ENCODE data around the gene FBXL13.
"Not testable (repeated sequence)": the region's sequence is repeated elsewhere in the genome, so short reads cannot be mapped to it uniquely, and the experiment has no call there.

Gene FBXL13

DNA sequence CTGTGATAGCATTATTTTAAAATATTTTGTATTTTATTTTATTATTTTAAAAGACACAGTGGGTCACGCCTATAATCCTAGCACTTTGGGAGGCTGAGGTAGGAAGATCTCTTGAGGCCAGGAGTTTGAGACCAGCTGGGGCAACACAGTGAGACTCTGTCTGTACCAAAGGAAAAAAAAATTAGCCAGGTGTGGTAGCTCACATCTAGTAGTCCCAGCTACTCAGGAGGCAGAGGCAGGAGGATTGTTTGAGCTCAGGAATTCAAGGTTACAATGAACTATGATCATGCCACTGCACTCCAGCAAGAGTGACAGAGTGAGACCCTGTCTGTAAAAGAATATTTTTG is 37.1 kb downstream of the FBXL13 start:
- no peak overlapping the region for H3K27ac ChIP-seq (ENCODE audit: insufficient read depth, low read length, poor library complexity, severe bottlenecking)
- no peak for DNase-seq
- no peak overlapping the region for H3K4me3 ChIP-seq (ENCODE audit: insufficient read depth, low read depth, low read length, poor library complexity, severe bottlenecking)
- no peaks in the 10 kb centered on the region for H3K36me3 ChIP-seq (ENCODE audit: control insufficient read depth, insufficient read depth, low read length)
- no peaks in the 10 kb centered on the region for H3K9me3 ChIP-seq (ENCODE audit: control insufficient read depth, low read length)
- H3K4me1 ChIP-seq (ENCODE audit: control insufficient read depth, insufficient read depth, low read length, poor library complexity, severe bottlenecking): no peaks in the 10 kb centered on the region
- no peaks in the 10 kb centered on the region for H3K27me3 ChIP-seq (replicated peaks; ENCODE audit: control insufficient read depth, insufficient read depth, low read length, poor library complexity, severe bottlenecking)

DNA sequence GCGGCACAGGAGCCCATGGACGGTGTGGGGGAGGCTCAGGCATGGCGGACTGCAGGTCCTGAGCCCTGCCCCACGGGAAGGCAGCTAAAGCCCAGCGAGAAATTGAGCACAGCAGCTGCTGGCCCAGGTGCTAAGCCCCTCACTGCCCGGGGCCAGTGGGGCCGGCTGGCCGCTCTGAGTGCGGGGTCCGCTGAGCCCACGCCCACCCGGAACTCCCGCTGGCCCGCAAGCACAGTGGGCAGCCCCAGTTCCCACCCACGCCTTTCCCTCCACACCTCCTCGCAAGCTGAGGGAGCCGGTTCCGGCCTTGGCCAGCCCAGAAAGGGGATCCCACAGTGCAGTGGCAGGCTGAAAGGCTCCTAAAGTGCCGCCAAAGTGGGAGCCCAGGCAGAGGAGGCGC is 40.3 kb downstream of the FBXL13 start:
- H3K36me3 ChIP-seq (ENCODE audit: control insufficient read depth, insufficient read depth, low read length); DNase-seq; H3K4me1 ChIP-seq (ENCODE audit: control insufficient read depth, insufficient read depth, low read length, poor library complexity, severe bottlenecking); H3K27me3 ChIP-seq (replicated peaks; ENCODE audit: control insufficient read depth, insufficient read depth, low read length, poor library complexity, severe bottlenecking); H3K4me3 ChIP-seq (ENCODE audit: insufficient read depth, low read depth, low read length, poor library complexity, severe bottlenecking); H3K27ac ChIP-seq (ENCODE audit: insufficient read depth, low read length, poor library complexity, severe bottlenecking); H3K9me3 ChIP-seq (ENCODE audit: control insufficient read depth, low read length): not testable (repeated sequence)

DNA sequence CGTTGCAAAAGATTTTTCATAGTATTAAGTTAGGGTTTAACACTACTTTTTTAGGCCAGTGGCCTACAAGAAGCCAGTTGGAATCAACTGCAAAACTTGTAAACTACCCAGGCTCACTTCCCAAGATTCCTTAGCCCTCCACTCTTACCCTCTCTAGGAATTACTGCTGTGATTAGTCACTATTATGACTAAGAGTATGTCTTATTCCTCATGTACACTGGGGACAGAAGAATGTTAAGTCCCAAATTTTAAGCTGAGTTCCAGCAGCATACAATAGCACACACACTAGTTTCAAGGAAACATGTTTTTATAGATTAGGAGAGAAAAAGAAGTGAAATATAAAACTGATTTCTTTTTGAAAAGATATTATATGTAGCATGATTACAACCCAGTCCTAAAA is 42.8 kb downstream of the FBXL13 start:
- DNase-seq: no peak
- Histone ChIP-seq H3K27ac (ENCODE audit: insufficient read depth, low read length, poor library complexity, severe bottlenecking) (no peak overlapping the region), H3K9me3 (ENCODE audit: control insufficient read depth, low read length) (no peaks in the 10 kb centered on the region), H3K4me3 (ENCODE audit: insufficient read depth, low read depth, low read length, poor library complexity, severe bottlenecking) (no peak overlapping the region), H3K36me3 (ENCODE audit: control insufficient read depth, insufficient read depth, low read length) (no peaks in the 10 kb centered on the region), H3K4me1 (ENCODE audit: control insufficient read depth, insufficient read depth, low read length, poor library complexity, severe bottlenecking) (no peaks in the 10 kb centered on the region), H3K27me3 (replicated peaks; ENCODE audit: control insufficient read depth, insufficient read depth, low read length, poor library complexity, severe bottlenecking) (no peaks in the 10 kb centered on the region)

DNA sequence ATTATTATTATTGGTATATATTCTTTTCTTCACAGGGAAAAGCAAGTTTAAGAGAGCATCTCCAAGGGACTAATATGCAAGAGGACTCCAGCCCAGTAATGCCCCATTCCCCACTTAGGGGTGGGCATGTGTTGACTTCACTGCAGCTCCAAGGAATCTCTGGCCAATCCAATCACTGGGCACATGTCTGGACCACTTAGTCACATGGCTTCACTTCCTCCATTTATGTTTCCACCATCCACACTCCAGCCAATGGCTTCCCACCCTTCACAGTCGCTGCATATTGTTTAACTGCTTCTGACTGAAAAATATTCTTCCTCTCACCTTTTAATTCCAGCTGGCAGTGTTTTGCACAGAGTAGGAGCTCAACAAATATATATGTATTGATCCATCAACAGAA is 43.6 kb downstream of the FBXL13 start:
- Histone ChIP-seq H3K27me3 (replicated peaks; ENCODE audit: control insufficient read depth, insufficient read depth, low read length, poor library complexity, severe bottlenecking) (no peaks in the 10 kb centered on the region), H3K27ac (ENCODE audit: insufficient read depth, low read length, poor library complexity, severe bottlenecking) (no peak overlapping the region), H3K36me3 (ENCODE audit: control insufficient read depth, insufficient read depth, low read length) (no peaks in the 10 kb centered on the region), H3K4me1 (ENCODE audit: control insufficient read depth, insufficient read depth, low read length, poor library complexity, severe bottlenecking) (no peaks in the 10 kb centered on the region), H3K4me3 (ENCODE audit: insufficient read depth, low read depth, low read length, poor library complexity, severe bottlenecking) (no peak overlapping the region), H3K9me3 (ENCODE audit: control insufficient read depth, low read length) (no peaks in the 10 kb centered on the region)
- no peak for DNase-seq

DNA sequence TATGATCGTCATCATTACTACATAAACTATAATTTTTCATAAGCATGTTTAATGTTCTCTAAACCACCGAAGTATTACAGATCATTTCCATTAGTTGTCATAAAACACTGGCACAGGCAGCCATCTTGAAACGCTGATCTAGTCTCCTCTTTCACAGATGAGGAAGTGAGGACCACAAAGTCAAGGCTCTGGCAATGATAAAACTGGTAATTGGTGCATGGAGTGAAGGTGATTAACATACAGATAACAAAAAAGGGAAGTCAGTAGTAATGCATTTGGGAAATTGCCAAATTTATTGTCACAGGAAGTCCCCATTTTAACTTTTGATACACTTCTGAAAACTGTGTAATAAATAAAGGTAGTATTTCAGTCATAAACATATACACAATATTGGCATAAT is 49.3 kb downstream of the FBXL13 start:
- no peaks in the 10 kb centered on the region for H3K36me3 ChIP-seq (ENCODE audit: control insufficient read depth, insufficient read depth, low read length)
- H3K27ac ChIP-seq (ENCODE audit: insufficient read depth, low read length, poor library complexity, severe bottlenecking): no peak overlapping the region
- no peaks in the 10 kb centered on the region for H3K27me3 ChIP-seq (replicated peaks; ENCODE audit: control insufficient read depth, insufficient read depth, low read length, poor library complexity, severe bottlenecking)
- no peak overlapping the region for H3K4me3 ChIP-seq (ENCODE audit: insufficient read depth, low read depth, low read length, poor library complexity, severe bottlenecking)
- no peaks in the 10 kb centered on the region for H3K9me3 ChIP-seq (ENCODE audit: control insufficient read depth, low read length)
- H3K4me1 ChIP-seq (ENCODE audit: control insufficient read depth, insufficient read depth, low read length, poor library complexity, severe bottlenecking): no peaks in the 10 kb centered on the region
- DNase-seq: no peak

DNA sequence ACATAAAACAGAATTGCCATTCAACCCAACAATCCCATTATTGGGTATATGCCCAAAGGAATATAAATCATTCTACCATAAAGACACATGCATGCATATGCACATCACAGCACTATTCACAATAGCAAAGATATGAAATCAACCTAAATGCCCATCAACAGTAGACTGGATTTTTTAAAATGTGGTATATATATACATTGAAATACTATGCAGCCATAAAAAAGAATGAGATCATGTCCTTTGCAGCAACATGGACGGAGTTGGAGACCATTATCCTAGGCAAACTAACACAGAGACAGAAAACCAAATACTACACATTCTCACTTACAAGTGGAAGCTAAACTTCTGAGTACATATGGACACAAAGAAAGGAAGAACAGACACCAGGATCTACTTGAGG is 51.0 kb downstream of the FBXL13 start:
- not testable (repeated sequence) for H3K36me3 ChIP-seq (ENCODE audit: control insufficient read depth, insufficient read depth, low read length); H3K9me3 ChIP-seq (ENCODE audit: control insufficient read depth, low read length); H3K4me3 ChIP-seq (ENCODE audit: insufficient read depth, low read depth, low read length, poor library complexity, severe bottlenecking); H3K27ac ChIP-seq (ENCODE audit: insufficient read depth, low read length, poor library complexity, severe bottlenecking); DNase-seq; H3K4me1 ChIP-seq (ENCODE audit: control insufficient read depth, insufficient read depth, low read length, poor library complexity, severe bottlenecking); H3K27me3 ChIP-seq (replicated peaks; ENCODE audit: control insufficient read depth, insufficient read depth, low read length, poor library complexity, severe bottlenecking)

DNA sequence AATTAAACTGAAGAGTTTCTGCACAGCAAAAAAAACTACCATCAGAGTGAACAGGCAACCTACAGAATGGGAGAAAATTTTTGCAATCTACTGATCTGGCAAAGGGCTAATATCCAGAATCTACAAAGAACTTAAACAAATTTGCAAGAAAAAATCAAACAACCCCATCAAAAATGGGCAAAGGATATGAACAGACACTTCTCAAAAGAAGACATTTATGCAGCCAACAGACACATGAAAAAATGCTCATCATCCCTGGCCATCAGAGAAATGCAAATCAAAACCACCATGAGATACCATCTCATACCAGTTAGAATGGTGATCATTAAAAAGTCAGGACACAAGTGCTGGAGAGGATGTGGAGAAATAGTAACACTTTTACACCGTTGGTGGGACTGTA is 53.1 kb downstream of the FBXL13 start:
- H3K9me3 ChIP-seq (ENCODE audit: control insufficient read depth, low read length); H3K4me3 ChIP-seq (ENCODE audit: insufficient read depth, low read depth, low read length, poor library complexity, severe bottlenecking); H3K27ac ChIP-seq (ENCODE audit: insufficient read depth, low read length, poor library complexity, severe bottlenecking); H3K27me3 ChIP-seq (replicated peaks; ENCODE audit: control insufficient read depth, insufficient read depth, low read length, poor library complexity, severe bottlenecking); DNase-seq; H3K36me3 ChIP-seq (ENCODE audit: control insufficient read depth, insufficient read depth, low read length); H3K4me1 ChIP-seq (ENCODE audit: control insufficient read depth, insufficient read depth, low read length, poor library complexity, severe bottlenecking): not testable (repeated sequence)

DNA sequence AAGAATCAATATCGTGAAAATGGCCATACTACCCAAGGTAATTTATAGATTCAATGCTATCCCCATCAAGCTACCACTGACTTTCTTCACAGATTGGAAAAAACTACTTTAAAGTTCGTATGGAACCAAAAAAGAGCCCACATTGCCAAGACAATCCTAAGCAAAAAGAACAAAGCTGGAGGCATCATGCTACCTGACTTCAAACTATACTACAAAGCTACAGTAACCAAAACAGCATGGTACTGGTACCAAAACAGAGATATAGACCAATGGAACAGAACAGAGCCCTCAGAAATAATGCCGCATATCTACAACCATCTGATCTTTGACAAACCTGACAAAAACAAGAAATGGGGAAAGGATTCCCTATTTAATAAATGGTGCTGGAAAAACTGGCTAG is 53.7 kb downstream of the FBXL13 start:
- DNase-seq; H3K9me3 ChIP-seq (ENCODE audit: control insufficient read depth, low read length); H3K27ac ChIP-seq (ENCODE audit: insufficient read depth, low read length, poor library complexity, severe bottlenecking); H3K4me1 ChIP-seq (ENCODE audit: control insufficient read depth, insufficient read depth, low read length, poor library complexity, severe bottlenecking); H3K27me3 ChIP-seq (replicated peaks; ENCODE audit: control insufficient read depth, insufficient read depth, low read length, poor library complexity, severe bottlenecking); H3K4me3 ChIP-seq (ENCODE audit: insufficient read depth, low read depth, low read length, poor library complexity, severe bottlenecking); H3K36me3 ChIP-seq (ENCODE audit: control insufficient read depth, insufficient read depth, low read length): not testable (repeated sequence)

DNA sequence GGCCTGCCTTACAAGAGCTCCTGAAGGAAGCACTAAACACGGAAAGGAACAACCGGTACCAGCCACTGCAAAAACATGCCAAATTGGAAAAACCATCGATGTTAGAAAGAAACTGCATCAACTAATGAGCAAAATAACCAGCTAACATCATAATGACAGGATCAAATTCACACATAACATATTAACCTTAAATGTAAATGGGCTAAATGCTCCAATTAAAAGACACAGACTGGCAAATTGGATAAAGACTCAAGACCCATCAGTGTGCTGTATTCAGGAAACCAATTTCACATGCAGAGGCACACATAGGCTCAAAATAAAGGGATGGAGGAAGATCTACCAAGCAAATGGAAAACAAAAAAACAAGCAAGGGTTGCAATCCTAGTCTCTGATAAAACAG is 56.3 kb downstream of the FBXL13 start:
- H3K4me3 ChIP-seq (ENCODE audit: insufficient read depth, low read depth, low read length, poor library complexity, severe bottlenecking); H3K27ac ChIP-seq (ENCODE audit: insufficient read depth, low read length, poor library complexity, severe bottlenecking); H3K36me3 ChIP-seq (ENCODE audit: control insufficient read depth, insufficient read depth, low read length); H3K4me1 ChIP-seq (ENCODE audit: control insufficient read depth, insufficient read depth, low read length, poor library complexity, severe bottlenecking); H3K9me3 ChIP-seq (ENCODE audit: control insufficient read depth, low read length); DNase-seq; H3K27me3 ChIP-seq (replicated peaks; ENCODE audit: control insufficient read depth, insufficient read depth, low read length, poor library complexity, severe bottlenecking): not testable (repeated sequence)

DNA sequence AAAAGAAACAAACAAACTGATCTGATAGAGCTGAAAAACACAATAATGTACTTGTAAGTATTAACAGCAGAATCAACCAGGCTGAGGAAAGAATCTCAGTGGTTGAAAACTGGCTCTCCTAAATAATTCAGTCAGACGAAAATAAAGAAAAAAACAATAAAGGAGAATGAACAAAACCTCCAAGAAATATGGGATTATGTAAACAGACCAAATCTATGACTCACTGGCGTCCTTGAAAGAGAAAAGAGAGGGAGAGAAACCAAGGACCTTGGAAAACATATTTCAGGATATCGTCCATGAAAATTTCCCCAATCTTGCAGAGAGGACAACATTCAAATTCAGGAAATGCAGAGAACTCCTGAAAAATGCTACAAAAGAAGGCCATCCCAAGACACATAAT is 62.9 kb downstream of the FBXL13 start:
- H3K27me3 ChIP-seq (replicated peaks; ENCODE audit: control insufficient read depth, insufficient read depth, low read length, poor library complexity, severe bottlenecking): no peaks in the 10 kb centered on the region
- no peaks in the 10 kb centered on the region for H3K9me3 ChIP-seq (ENCODE audit: control insufficient read depth, low read length)
- no peak overlapping the region for H3K4me3 ChIP-seq (ENCODE audit: insufficient read depth, low read depth, low read length, poor library complexity, severe bottlenecking)
- DNase-seq: no peak
- no peaks in the 10 kb centered on the region for H3K36me3 ChIP-seq (ENCODE audit: control insufficient read depth, insufficient read depth, low read length)
- H3K4me1 ChIP-seq (ENCODE audit: control insufficient read depth, insufficient read depth, low read length, poor library complexity, severe bottlenecking): no peaks in the 10 kb centered on the region
- H3K27ac ChIP-seq (ENCODE audit: insufficient read depth, low read length, poor library complexity, severe bottlenecking): no peak overlapping the region

DNA sequence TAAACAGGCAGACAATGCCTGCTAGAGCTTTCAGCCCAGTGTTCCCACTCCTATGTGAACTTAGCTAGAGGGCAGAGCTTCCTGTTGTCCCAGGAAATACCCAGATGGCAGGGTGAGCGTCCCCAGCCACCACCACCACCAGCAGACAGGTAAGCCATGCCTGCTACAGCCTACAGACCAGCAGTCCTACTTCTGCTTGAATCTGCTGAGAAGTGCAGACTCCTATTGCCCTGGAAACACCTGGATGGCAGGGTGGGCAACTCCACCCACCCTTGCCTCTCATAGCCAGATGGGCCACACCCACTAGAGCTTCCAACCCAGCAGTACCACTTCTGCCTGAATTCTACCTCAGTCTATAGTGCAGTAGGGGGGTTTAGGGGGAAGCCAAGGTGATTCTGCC is 64.4 kb downstream of the FBXL13 start:
- no peak overlapping the region for H3K4me3 ChIP-seq (ENCODE audit: insufficient read depth, low read depth, low read length, poor library complexity, severe bottlenecking)
- H3K36me3 ChIP-seq (ENCODE audit: control insufficient read depth, insufficient read depth, low read length): no peaks in the 10 kb centered on the region
- H3K27ac ChIP-seq (ENCODE audit: insufficient read depth, low read length, poor library complexity, severe bottlenecking): no peak overlapping the region
- H3K27me3 ChIP-seq (replicated peaks; ENCODE audit: control insufficient read depth, insufficient read depth, low read length, poor library complexity, severe bottlenecking): no peaks in the 10 kb centered on the region
- DNase-seq: no peak
- H3K4me1 ChIP-seq (ENCODE audit: control insufficient read depth, insufficient read depth, low read length, poor library complexity, severe bottlenecking): no peaks in the 10 kb centered on the region
- no peaks in the 10 kb centered on the region for H3K9me3 ChIP-seq (ENCODE audit: control insufficient read depth, low read length)

All from effector memory CD4-positive, alpha-beta T cell (primary cell).